ENCODE results near the gene NCAM1.

GRCh38 chr11:113314065-113314388 lies 352.8 kb downstream of the NCAM1 start:
- TF ChIP-seq CTCF (IDR thresholded peaks at IDR 0.05), result no peak
- no peak for TF ChIP-seq POLR2A (IDR thresholded peaks at IDR 0.05)

All from thyroid gland (tissue), 4 donors.